Measurements from ENCODE around the gene TRIM17. TPM values are rescaled to one million over a fixed set of nuclear protein-coding genes. Genes with fewer than 3 reads are reported as not detected.
"Not testable (repeated sequence)": the region's sequence is repeated elsewhere in the genome, so short reads cannot be mapped to it uniquely, and the experiment has no call there.

TRIM17 gene
- total RNA-seq, 2 donors from 2014 or later: not detected

- no peaks in the 10 kb centered on the region for H3K27me3 ChIP-seq
- no peak for DNase-seq (ENCODE audit: low spot score)
- no peaks in the 10 kb centered on the region for H3K36me3 ChIP-seq
- no peaks in the 10 kb centered on the region for H3K9me3 ChIP-seq
- no peaks in the 10 kb centered on the region for H3K4me1 ChIP-seq
- no peak overlapping the region for H3K27ac ChIP-seq
- TF ChIP-seq CTCF (IDR thresholded peaks at IDR 0.05): no peak
- no peak overlapping the region for H3K4me3 ChIP-seq
Measured at GRCh38 chr1:228437424-228437962, 20.8 kb upstream of the TRIM17 start.

GRCh38 chr1:228434689-228435088 lies 18.0 kb upstream of the TRIM17 start:
- no peaks in the 10 kb centered on the region for H3K4me1 ChIP-seq
- H3K27ac ChIP-seq: no peak overlapping the region
- H3K9me3 ChIP-seq: no peaks in the 10 kb centered on the region
- no peak for DNase-seq (ENCODE audit: low spot score)
- TF ChIP-seq CTCF (IDR thresholded peaks at IDR 0.05): no peak
- no peaks in the 10 kb centered on the region for H3K36me3 ChIP-seq
- no peaks in the 10 kb centered on the region for H3K27me3 ChIP-seq
- no peak overlapping the region for H3K4me3 ChIP-seq

GRCh38 chr1:228433337-228434053 lies 16.8 kb upstream of the TRIM17 start:
- H3K27me3 ChIP-seq; H3K9me3 ChIP-seq; DNase-seq (ENCODE audit: low spot score): not testable (repeated sequence)

GRCh38 chr1:228430243-228430642 lies 13.6 kb upstream of the TRIM17 start:
- no peak for DNase-seq (ENCODE audit: low spot score)
- Histone ChIP-seq H3K4me3 (no peak overlapping the region), H3K9me3 (no peaks in the 10 kb centered on the region), H3K27me3 (no peaks in the 10 kb centered on the region), H3K27ac (no peak overlapping the region), H3K4me1 (no peaks in the 10 kb centered on the region), H3K36me3 (no peaks in the 10 kb centered on the region)
- no peak for TF ChIP-seq CTCF (IDR thresholded peaks at IDR 0.05)

More at GRCh38 chr1:228433337-228434053, 16.8 kb upstream of the TRIM17 start:
- H3K4me1 ChIP-seq, H3K36me3 ChIP-seq, H3K4me3 ChIP-seq, H3K27ac ChIP-seq: not testable (repeated sequence)

- Histone ChIP-seq H3K4me1 (no peaks in the 10 kb centered on the region), H3K27me3 (no peaks in the 10 kb centered on the region), H3K4me3 (no peak overlapping the region), H3K9me3 (no peaks in the 10 kb centered on the region), H3K27ac (no peak overlapping the region), H3K36me3 (no peaks in the 10 kb centered on the region)
- TF ChIP-seq CTCF (IDR thresholded peaks at IDR 0.05): no peak
- DNase-seq (ENCODE audit: low spot score): no peak
Measured at GRCh38 chr1:228429698-228430097, 13.0 kb upstream of the TRIM17 start.

- no peaks in the 10 kb centered on the region for H3K27me3 ChIP-seq
- no peak for TF ChIP-seq CTCF (IDR thresholded peaks at IDR 0.05)
- H3K27ac ChIP-seq: no peak overlapping the region
- no peaks in the 10 kb centered on the region for H3K36me3 ChIP-seq
- no peaks in the 10 kb centered on the region for H3K4me1 ChIP-seq
- H3K9me3 ChIP-seq: no peaks in the 10 kb centered on the region
- no peak overlapping the region for H3K4me3 ChIP-seq
- DNase-seq (ENCODE audit: low spot score): no peak
Measured at GRCh38 chr1:228429007-228429406, 12.3 kb upstream of the TRIM17 start.
